ENCODE data around the gene CACYBP.

DNA sequence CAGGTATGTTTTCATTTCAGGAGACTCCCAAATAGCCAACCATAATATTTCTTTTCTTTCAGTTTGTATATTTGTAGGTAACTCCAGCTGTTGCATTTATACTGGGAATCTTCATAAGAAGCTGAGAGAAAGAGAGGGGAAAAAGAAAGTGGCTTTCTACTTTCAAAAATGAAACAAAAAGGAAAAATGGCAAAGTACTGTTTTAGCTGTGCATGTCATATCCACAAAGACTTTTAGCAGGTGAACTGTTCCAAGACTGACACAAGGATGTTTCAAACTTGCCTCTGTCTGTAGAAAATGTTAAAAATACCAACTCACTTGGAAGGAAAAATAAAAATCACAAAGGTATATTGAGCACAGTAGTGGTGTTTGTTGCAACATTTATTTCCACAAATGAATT is 41.9 kb upstream of the CACYBP start:
- TF ChIP-seq, protein P1, sequence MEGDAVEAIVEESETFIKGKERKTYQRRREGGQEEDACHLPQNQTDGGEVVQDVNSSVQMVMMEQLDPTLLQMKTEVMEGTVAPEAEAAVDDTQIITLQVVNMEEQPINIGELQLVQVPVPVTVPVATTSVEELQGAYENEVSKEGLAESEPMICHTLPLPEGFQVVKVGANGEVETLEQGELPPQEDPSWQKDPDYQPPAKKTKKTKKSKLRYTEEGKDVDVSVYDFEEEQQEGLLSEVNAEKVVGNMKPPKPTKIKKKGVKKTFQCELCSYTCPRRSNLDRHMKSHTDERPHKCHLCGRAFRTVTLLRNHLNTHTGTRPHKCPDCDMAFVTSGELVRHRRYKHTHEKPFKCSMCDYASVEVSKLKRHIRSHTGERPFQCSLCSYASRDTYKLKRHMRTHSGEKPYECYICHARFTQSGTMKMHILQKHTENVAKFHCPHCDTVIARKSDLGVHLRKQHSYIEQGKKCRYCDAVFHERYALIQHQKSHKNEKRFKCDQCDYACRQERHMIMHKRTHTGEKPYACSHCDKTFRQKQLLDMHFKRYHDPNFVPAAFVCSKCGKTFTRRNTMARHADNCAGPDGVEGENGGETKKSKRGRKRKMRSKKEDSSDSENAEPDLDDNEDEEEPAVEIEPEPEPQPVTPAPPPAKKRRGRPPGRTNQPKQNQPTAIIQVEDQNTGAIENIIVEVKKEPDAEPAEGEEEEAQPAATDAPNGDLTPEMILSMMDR (IDR thresholded peaks at IDR 0.05; ENCODE audit: insufficient read depth, low read depth, low read length): no peak
- TF ChIP-seq EZH2 (IDR thresholded peaks at IDR 0.05; ENCODE audit: insufficient read depth, low read length): no peak

All from astrocyte (in vitro differentiated cells and primary cell).